ENCODE results near the gene OPCML. TPM values are rescaled to one million over a fixed set of nuclear protein-coding genes. Genes with fewer than 3 reads are reported as not detected.

The OPCML gene
- total RNA-seq, 1 experiment from 2014 or later = not detected

GRCh38 chr11:132972565-132972964, 559.7 kb downstream of the OPCML start:
- Histone ChIP-seq H3K9me3 (ENCODE audit: control insufficient read depth, insufficient read depth, low read depth, low read length) (no peaks in the 10 kb centered on the region), H3K27ac (ENCODE audit: low read length) (no peak overlapping the region), H3K4me3 (ENCODE audit: low read depth in 2 of 2, low read length in 2 of 2) (no peak overlapping the region), H3K27me3 (ENCODE audit: control insufficient read depth, insufficient read depth, low read length) (no peaks in the 10 kb centered on the region), H3K36me3 (ENCODE audit: control insufficient read depth, insufficient read depth, low read length) (no peaks in the 10 kb centered on the region), H3K4me1 (ENCODE audit: control insufficient read depth, insufficient read depth, low read length) (no peaks in the 10 kb centered on the region)
- no peak for DNase-seq (ENCODE audit: low read depth, low spot score)
- in situ Hi-C loops (cut with HindIII; ENCODE audit: low pct_unique_long_range_greater_than_20kb, low sequenced_read_pairs) (no loop called here), intact Hi-C loops (cut with micrococcal nuclease; ENCODE audit: unreplicated experiment) (no loop called here)
- ChIA-PET CTCF (interaction anchor here (0.7 kb wide), 1 partner anchor 785 kb away, joined by 3 read pairs; no protein-coding TSS in a partner anchor), POLR2A (no interaction called here)
- no peak for ATAC-seq
- TF ChIP-seq REST (IDR thresholded peaks at IDR 0.05; ENCODE audit: insufficient read depth in 1 of 2, low read depth in 2 of 2, low read length in 1 of 2) (no peak), TCF7L2 (IDR thresholded peaks at IDR 0.05; ENCODE audit: low read depth, low read length) (no peak), CTCF (IDR thresholded peaks at IDR 0.05) (no peak), POLR2AphosphoS5 (IDR thresholded peaks at IDR 0.05; ENCODE audit: low read depth, low read length) (no peak), SIN3A (IDR thresholded peaks at IDR 0.05; ENCODE audit: borderline replicate concordance, insufficient read depth, low read depth, low read length) (no peak)
- BruUV-seq (replicated peaks) = no TSS peak

- H3K4me1 ChIP-seq (ENCODE audit: control insufficient read depth, insufficient read depth, low read length) = no peaks in the 10 kb centered on the region
- no peaks in the 10 kb centered on the region for H3K27me3 ChIP-seq (ENCODE audit: control insufficient read depth, insufficient read depth, low read length)
- no peaks in the 10 kb centered on the region for H3K36me3 ChIP-seq (ENCODE audit: control insufficient read depth, insufficient read depth, low read length)
- in situ Hi-C loops (cut with HindIII; ENCODE audit: low pct_unique_long_range_greater_than_20kb, low sequenced_read_pairs) = no loop called here
- no peak for TF ChIP-seq CTCF (IDR thresholded peaks at IDR 0.05)
- no peak for TF ChIP-seq POLR2AphosphoS5 (IDR thresholded peaks at IDR 0.05; ENCODE audit: low read depth, low read length)
- no peak for TF ChIP-seq REST (IDR thresholded peaks at IDR 0.05; ENCODE audit: insufficient read depth in 1 of 2, low read depth in 2 of 2, low read length in 1 of 2)
- no peak for TF ChIP-seq SIN3A (IDR thresholded peaks at IDR 0.05; ENCODE audit: borderline replicate concordance, insufficient read depth, low read depth, low read length)
- no peak for TF ChIP-seq TCF7L2 (IDR thresholded peaks at IDR 0.05; ENCODE audit: low read depth, low read length)
- intact Hi-C loops (cut with micrococcal nuclease; ENCODE audit: unreplicated experiment) = no loop called here
- H3K27ac ChIP-seq (ENCODE audit: low read length) = no peak overlapping the region
- no peaks in the 10 kb centered on the region for H3K9me3 ChIP-seq (ENCODE audit: control insufficient read depth, insufficient read depth, low read depth, low read length)
- DNase-seq (ENCODE audit: low read depth, low spot score) (no peak), ATAC-seq (no peak)
- no peak overlapping the region for H3K4me3 ChIP-seq (ENCODE audit: low read depth in 2 of 2, low read length in 2 of 2)
- ChIA-PET POLR2A (no interaction called here), CTCF (no interaction called here)
- BruUV-seq (replicated peaks) = no TSS peak
Observed at GRCh38 chr11:132971351-132971750, 561.0 kb downstream of the OPCML start.
